GM18505 (cell line): ENCODE data around the gene SHROOM3.

Source experiments
- ATAC-seq: cut with Tn5 transposase; IDR thresholded peaks from one replicate; pipeline ENCODE4 v1.9.1; 2021; ENCODE audit not compliant: unreplicated experiment
- POLR2A ChIP-seq: IDR thresholded peaks from 4 replicates; pipeline ENCODE4 v1.6.1; 2011; ENCODE audit warnings: borderline replicate concordance; ENCODE audit not compliant: insufficient read depth, insufficient read length; ENCODE audit errors: extremely low read depth

The SHROOM3 gene

GRCh38 chr4:76755756-76756155 is 320.7 kb downstream of the SHROOM3 start:
- ATAC-seq, result no peak
- TF ChIP-seq POLR2A, result no peak

GRCh38 chr4:76756416-76756815 is 321.4 kb downstream of the SHROOM3 start:
- no peak for TF ChIP-seq POLR2A
- no peak for ATAC-seq

GRCh38 chr4:76757418-76757939 is 322.4 kb downstream of the SHROOM3 start:
- no peak for TF ChIP-seq POLR2A
- no peak for ATAC-seq

- no peak for ATAC-seq
- no peak for TF ChIP-seq POLR2A
Measured at GRCh38 chr4:76758290-76758882, 323.4 kb downstream of the SHROOM3 start.

- no peak for ATAC-seq
- TF ChIP-seq POLR2A, result no peak
Measured at GRCh38 chr4:76758996-76759395, 324.0 kb downstream of the SHROOM3 start.

- ATAC-seq, result no peak
Measured at GRCh38 chr4:76760193-76760592, 325.2 kb downstream of the SHROOM3 start.

GRCh38 chr4:76762137-76763130 is 327.4 kb downstream of the SHROOM3 start:
- ATAC-seq, result no peak
- TF ChIP-seq POLR2A, result no peak

More at GRCh38 chr4:76760193-76760592, 325.2 kb downstream of the SHROOM3 start:
- no peak for TF ChIP-seq POLR2A

GRCh38 chr4:76764251-76764650 is 329.2 kb downstream of the SHROOM3 start:
- ATAC-seq, result no peak

GRCh38 chr4:76765473-76766183 is 330.6 kb downstream of the SHROOM3 start:
- ATAC-seq, result no peak
- TF ChIP-seq POLR2A, result no peak

More at GRCh38 chr4:76764251-76764650, 329.2 kb downstream of the SHROOM3 start:
- no peak for TF ChIP-seq POLR2A

- TF ChIP-seq POLR2A, result no peak
- no peak for ATAC-seq
Measured at GRCh38 chr4:76767983-76768382, 333.0 kb downstream of the SHROOM3 start.

- no peak for ATAC-seq
Measured at GRCh38 chr4:76772498-76773106, 337.6 kb downstream of the SHROOM3 start.

GRCh38 chr4:76773766-76774165 is 338.7 kb downstream of the SHROOM3 start:
- no peak for TF ChIP-seq POLR2A
- no peak for ATAC-seq

More at GRCh38 chr4:76772498-76773106, 337.6 kb downstream of the SHROOM3 start:
- no peak for TF ChIP-seq POLR2A
